HepG2 (cell line): ENCODE results near the gene TMEM121. TPM values are rescaled to one million over a fixed set of nuclear protein-coding genes. Genes with fewer than 3 reads are reported as not detected.

Experiments used
- AHDC1 ChIP-seq: sonication (generic); formaldehyde crosslinking; IDR thresholded peaks from 2 replicates; pipeline ENCODE4 v1.5.1; 2020; ENCODE audit warnings: mild to moderate bottlenecking, missing genetic modification reagents, borderline replicate concordance
- HMGXB4 ChIP-seq, 2 experiments: sonication (generic) in 1 of 2; formaldehyde crosslinking in 1 of 2; IDR thresholded peaks; 2 replicates each; pipeline versions ENCODE4 v1.4.0 to v1.6.1; 2018 to 2020; ENCODE audit warnings: missing genetic modification reagents in 2 of 2, borderline replicate concordance in 1 of 2, low read depth in 1 of 2, mild to moderate bottlenecking in 1 of 2, missing biosample characterization in 1 of 2
- IRX3 ChIP-seq: sonication (generic); formaldehyde crosslinking; IDR thresholded peaks from 2 replicates; pipeline ENCODE4 v1.8.1; 2023; ENCODE audit warnings: mild to moderate bottlenecking, low read depth, missing genetic modification reagents, borderline replicate concordance
- MAX ChIP-seq: IDR thresholded peaks from 2 replicates; pipeline ENCODE4 v1.6.1; 2012; ENCODE audit warnings: inconsistent platforms
- MYC ChIP-seq: sonication (generic); formaldehyde crosslinking; IDR thresholded peaks from 2 replicates; pipeline ENCODE4 v1.9.0; 2021; ENCODE audit warnings: missing genetic modification reagents, borderline replicate concordance
- NCOA1 ChIP-seq: sonication (generic); formaldehyde crosslinking; IDR thresholded peaks from 2 replicates; pipeline ENCODE4 v1.9.0; 2021; ENCODE audit warnings: missing genetic modification reagents
- NFATC3 ChIP-seq: sonication (generic); formaldehyde crosslinking; IDR thresholded peaks from 2 replicates; pipeline ENCODE4 v1.5.1; 2020; ENCODE audit warnings: mild to moderate bottlenecking, missing genetic modification reagents
- PITX1 ChIP-seq: sonication (generic); formaldehyde crosslinking; IDR thresholded peaks from 2 replicates; pipeline ENCODE4 v1.5.1; 2020; ENCODE audit warnings: mild to moderate bottlenecking, missing genetic modification reagents
- RAD51 ChIP-seq: fragments of 450-650 bp; IDR thresholded peaks from 2 replicates; pipeline ENCODE4 v1.6.1; 2016; ENCODE audit warnings: borderline replicate concordance
- RBAK ChIP-seq: sonication (generic); formaldehyde crosslinking; IDR thresholded peaks from 2 replicates; pipeline ENCODE4 v1.5.1; 2020; ENCODE audit warnings: mild to moderate bottlenecking, missing genetic modification reagents
- SRSF9 ChIP-seq: fragments of 200-400 bp; formaldehyde crosslinking; IDR thresholded peaks from 2 replicates; pipeline ENCODE4 v1.6.1; 2018; ENCODE audit warnings: borderline replicate concordance, mild to moderate bottlenecking, low read depth, low read length; ENCODE audit not compliant: insufficient read depth, poor library complexity, severe bottlenecking
- ZFP91 ChIP-seq: sonication (generic); formaldehyde crosslinking; IDR thresholded peaks from 2 replicates; pipeline ENCODE4 v1.9.0; 2022; ENCODE audit warnings: missing genetic modification reagents, mild to moderate bottlenecking, borderline replicate concordance
- ZNF30 ChIP-seq: sonication (generic); formaldehyde crosslinking; IDR thresholded peaks from 2 replicates; pipeline ENCODE4 v1.5.0; 2020; ENCODE audit warnings: mild to moderate bottlenecking, missing genetic modification reagents
- ZNF782 ChIP-seq: sonication (generic); formaldehyde crosslinking; IDR thresholded peaks from 2 replicates; pipeline ENCODE4 v1.4.0; 2020; ENCODE audit warnings: missing genetic modification reagents, mild to moderate bottlenecking, borderline replicate concordance
- ZNF790 ChIP-seq: sonication (generic); formaldehyde crosslinking; IDR thresholded peaks from 2 replicates; pipeline ENCODE4 v1.8.0; 2022; ENCODE audit warnings: missing genetic modification reagents, mild to moderate bottlenecking, borderline replicate concordance
- ZNF883 ChIP-seq: sonication (generic); formaldehyde crosslinking; IDR thresholded peaks from 2 replicates; pipeline ENCODE4 v1.5.1; 2020; ENCODE audit warnings: mild to moderate bottlenecking, missing genetic modification reagents; ENCODE audit errors: not compliant biosample characterization
- ZSCAN20 ChIP-seq: sonication (generic); formaldehyde crosslinking; IDR thresholded peaks from 2 replicates; pipeline ENCODE4 v1.4.0; 2020; ENCODE audit warnings: missing genetic modification reagents, mild to moderate bottlenecking, borderline replicate concordance
- ZSCAN31 ChIP-seq: sonication (generic); formaldehyde crosslinking; IDR thresholded peaks from 2 replicates; pipeline ENCODE4 v1.5.0; 2020; ENCODE audit warnings: low read depth, mild to moderate bottlenecking, missing genetic modification reagents
- polyA plus RNA-seq, 8 experiments: library from polyadenylated mRNA; depleted of rRNA in 3 of 8; stranded (reverse) in 7 of 8; unstranded in 1 of 8; fragments of >200 nt; fragmentation: Illumina TruSeq in 4 of 8; extraction: Trizol in 4 of 8; gene quantifications; 2 replicates each; pipeline versions ENCODE4 v1.2.1 to v1.2.3, GENCODE V29; 2011 to 2016; ENCODE audit warnings: low read depth in 4 of 8, missing spikeins in 1 of 8, mixed read lengths in 1 of 8; ENCODE audit not compliant: insufficient read depth in 1 of 8
- total RNA-seq, 5 experiments: library from RNA; depleted of rRNA; stranded (reverse); fragments of >200 nt; fragmentation: Illumina TruSeq; extraction: Trizol; gene quantifications; 2 replicates each; pipeline ENCODE4 v1.2.3, GENCODE V29; 2016; ENCODE audit warnings: low read depth in 1 of 5

TMEM121 gene
- total and polyA plus RNA-seq, 2 of the 13 experiments (the other 11 are each of a cell fraction or from before 2014, with no cell fraction given) = 6.6 to 19.0 TPM

GRCh38 chr14:105490572-105491365, 35.6 kb upstream of the TMEM121 start, which contains the start of gene TEDC1 (continued):
- TF ChIP-seq HMGXB4 (CRISPR knock-in tag; IDR thresholded peaks at IDR 0.05; ENCODE audit: borderline replicate concordance in 1 of 2, low read depth in 1 of 2) (peak; percentile 44 to 77; a peak in 2 of 4 replicates), AHDC1 (CRISPR knock-in tag) (0 out of 2 replicates have a peak, but pooled peaks have one; percentile 46), ZNF30 (CRISPR knock-in tag) (no peak), PITX1 (CRISPR knock-in tag) (peak; percentile 44; the same call in 1 of the 2 replicates), MYC (CRISPR knock-in tag) (peak; percentile 46; the same call in 1 of the 2 replicates), ZFP91 (peak; percentile 90), NFATC3 (CRISPR knock-in tag) (no peak), SRSF9 (no peak), ZNF883 (CRISPR knock-in tag) (peak; percentile 16), RAD51 (no peak), RBAK (CRISPR knock-in tag) (no peak), ZNF790 (CRISPR knock-in tag) (peak; percentile 90; the same call in 1 of the 2 replicates), MAX (peak; percentile 55), ZSCAN31 (CRISPR knock-in tag) (peak; percentile 82), IRX3 (CRISPR knock-in tag) (peak; percentile 71; the same call in 1 of the 2 replicates), ZNF782 (CRISPR knock-in tag) (no peak; the same call in 1 of the 2 replicates), ZSCAN20 (CRISPR knock-in tag) (peak; percentile 34; the same call in 1 of the 2 replicates), NCOA1 (peak; percentile 77; the same call in 1 of the 2 replicates)
